Prostate gland (tissue), 2 donors: ENCODE data around the gene GPR6. TPM values are rescaled to one million over a fixed set of nuclear protein-coding genes. Genes with fewer than 3 reads are reported as not detected.

ENCODE experiments used
- DNase-seq: peaks from one replicate; pipeline ENCODE4 v3.0.0-alpha.2; 2019; ENCODE audit warnings: low spot score
- H3K27ac ChIP-seq, 2 donors: fragments of 200-600 bp; sonication (generic); 2 replicates each; pipeline ENCODE4 v1.5.1; 2017 to 2019
- H3K27me3 ChIP-seq: fragments of 200-600 bp; sonication (generic); replicated peaks from 2 replicates; pipeline ENCODE4 v1.5.1; 2019; ENCODE audit not compliant: insufficient read depth
- H3K36me3 ChIP-seq, 2 donors: fragments of 200-600 bp; sonication (generic); 1 replicate in 1 of 2; 2 replicates in 1 of 2; pipeline versions ENCODE4 v1.5.1 to v1.8.1; 2017 to 2019
- H3K4me1 ChIP-seq: fragments of 200-600 bp; sonication (generic); replicated peaks from 2 replicates; pipeline ENCODE4 v1.5.1; 2019
- H3K4me3 ChIP-seq, 2 donors: fragments of 200-600 bp; sonication (generic); 2 replicates each; pipeline ENCODE4 v1.5.1; 2017 to 2019
- H3K9me3 ChIP-seq: fragments of 200-600 bp; sonication (generic); 2 replicates; pipeline ENCODE4 v1.5.1; 2017
- POLR2A ChIP-seq: fragments of 450-650 bp; IDR thresholded peaks from one replicate; pipeline ENCODE4 v1.6.1; 2016; ENCODE audit warnings: antibody characterized with exemption, mild to moderate bottlenecking
- POLR2AphosphoS5 ChIP-seq: sonication (generic); formaldehyde crosslinking; IDR thresholded peaks from one replicate; pipeline ENCODE4 v1.6.1; 2017; ENCODE audit warnings: antibody characterized with exemption
- WGBS: methylation state at CpG from one replicate; pipeline ENCODE4 v1.1.5; 2018; 5-methylcytosine and 5-hydroxymethylcytosine counted together
- intact Hi-C: fragments of 100-400 bp; cut with DNase I; formaldehyde crosslinking; loops from one replicate; pipeline ENCODE4 v1.14.2; 2022
- total RNA-seq, 2 donors: library from RNA; depleted of rRNA; stranded (reverse); fragments of >200 nt; gene quantifications; one replicate each; pipeline ENCODE4 v1.1.0, GENCODE V29; 2016
- TF ChIP-seq, protein P1 (sequence below), 4 experiments: fragments of 200-600 bp in 2 of 4; fragments of 450-650 bp in 2 of 4; sonication (generic) in 2 of 4; IDR thresholded peaks; 1 replicate in 3 of 4; 2 replicates in 1 of 4; pipeline ENCODE4 v1.5.1; 2016 to 2019; ENCODE audit warnings: antibody characterized with exemption in 4 of 4, mild to moderate bottlenecking in 2 of 4, moderate library complexity in 2 of 4

The GPR6 gene
- total RNA-seq, 2 donors from 2014 or later: not detected

DNA sequence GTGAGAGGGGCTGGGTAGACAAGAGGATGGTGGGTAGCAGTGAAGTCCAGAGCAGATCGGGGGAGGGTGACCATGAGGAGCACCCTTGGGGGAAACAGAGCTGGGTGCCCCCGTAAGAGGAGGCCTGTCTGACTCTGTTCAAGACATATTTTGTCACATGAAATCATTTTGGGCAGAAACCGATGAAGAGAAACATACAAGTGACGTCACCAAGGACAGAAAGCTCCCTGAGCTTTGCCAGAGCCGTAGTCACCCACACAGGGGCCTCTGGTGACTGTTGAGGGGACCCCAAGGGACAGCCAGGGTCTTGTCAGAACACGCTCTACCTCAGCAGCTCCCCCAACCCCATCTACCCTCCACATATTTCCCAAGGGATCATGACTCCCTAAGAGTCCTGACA lies 39.2 kb downstream of the GPR6 start:
- no peak for DNase-seq

DNA sequence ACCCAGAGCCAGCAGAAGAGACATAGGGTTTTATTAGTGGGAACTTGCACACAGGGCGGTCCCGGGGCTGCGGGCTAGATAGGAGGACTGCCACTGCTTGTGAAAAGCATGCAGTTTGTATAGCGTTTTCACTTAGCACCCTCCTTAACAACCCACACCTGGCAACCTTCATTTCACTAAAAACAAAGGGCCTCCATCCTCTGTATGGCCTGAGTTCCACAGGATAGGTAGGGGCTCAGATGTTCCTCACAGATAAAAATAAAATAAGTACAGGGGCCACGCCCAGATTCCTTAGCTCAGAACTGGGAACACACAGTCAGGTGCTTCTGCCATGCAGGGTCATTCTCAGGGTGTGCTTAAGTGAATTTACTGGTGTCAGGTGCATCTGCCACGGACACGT lies 39.8 kb downstream of the GPR6 start:
- WGBS: 67% methylated on average over 7 of the region's 7 CpGs
- no peaks in the 10 kb centered on the region for H3K36me3 ChIP-seq

More for the DNA sequence above, 39.2 kb downstream of the GPR6 start:
- no peaks in the 10 kb centered on the region for H3K4me1 ChIP-seq
- no peak overlapping the region for H3K4me3 ChIP-seq
- WGBS: 75% methylated on average over 6 of the region's 6 CpGs
- no peaks in the 10 kb centered on the region for H3K36me3 ChIP-seq
- intact Hi-C loops: no loop called here
- H3K27ac ChIP-seq: no peak overlapping the region
- H3K9me3 ChIP-seq: no peaks in the 10 kb centered on the region
- TF ChIP-seq POLR2A: no peak
- TF ChIP-seq, protein P1, sequence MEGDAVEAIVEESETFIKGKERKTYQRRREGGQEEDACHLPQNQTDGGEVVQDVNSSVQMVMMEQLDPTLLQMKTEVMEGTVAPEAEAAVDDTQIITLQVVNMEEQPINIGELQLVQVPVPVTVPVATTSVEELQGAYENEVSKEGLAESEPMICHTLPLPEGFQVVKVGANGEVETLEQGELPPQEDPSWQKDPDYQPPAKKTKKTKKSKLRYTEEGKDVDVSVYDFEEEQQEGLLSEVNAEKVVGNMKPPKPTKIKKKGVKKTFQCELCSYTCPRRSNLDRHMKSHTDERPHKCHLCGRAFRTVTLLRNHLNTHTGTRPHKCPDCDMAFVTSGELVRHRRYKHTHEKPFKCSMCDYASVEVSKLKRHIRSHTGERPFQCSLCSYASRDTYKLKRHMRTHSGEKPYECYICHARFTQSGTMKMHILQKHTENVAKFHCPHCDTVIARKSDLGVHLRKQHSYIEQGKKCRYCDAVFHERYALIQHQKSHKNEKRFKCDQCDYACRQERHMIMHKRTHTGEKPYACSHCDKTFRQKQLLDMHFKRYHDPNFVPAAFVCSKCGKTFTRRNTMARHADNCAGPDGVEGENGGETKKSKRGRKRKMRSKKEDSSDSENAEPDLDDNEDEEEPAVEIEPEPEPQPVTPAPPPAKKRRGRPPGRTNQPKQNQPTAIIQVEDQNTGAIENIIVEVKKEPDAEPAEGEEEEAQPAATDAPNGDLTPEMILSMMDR (IDR thresholded peaks at IDR 0.05): no peak
- no peak for TF ChIP-seq POLR2AphosphoS5
- no peaks in the 10 kb centered on the region for H3K27me3 ChIP-seq

DNA sequence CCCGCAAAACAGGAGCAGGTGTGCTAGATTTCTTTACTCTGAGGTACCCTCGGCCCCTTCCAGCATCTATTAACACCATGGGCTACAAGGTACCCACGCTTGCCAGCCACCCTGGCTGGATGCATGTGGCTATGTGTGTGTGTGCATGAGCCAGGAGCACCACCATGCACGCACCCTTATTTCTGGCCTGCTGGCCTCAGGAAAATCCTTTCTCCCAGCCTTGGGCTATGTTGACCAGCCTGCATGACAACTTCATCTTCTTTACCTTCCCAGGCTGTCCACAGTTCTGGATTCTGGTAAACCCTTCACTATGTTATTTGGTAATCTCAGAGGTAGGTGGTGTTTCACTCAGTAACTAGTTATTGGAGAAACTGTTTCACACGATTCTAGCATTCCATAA lies 40.4 kb downstream of the GPR6 start:
- no peak overlapping the region for H3K27ac ChIP-seq
- H3K4me1 ChIP-seq: no peaks in the 10 kb centered on the region
- intact Hi-C loops: no loop called here
- H3K4me3 ChIP-seq: no peak overlapping the region
- TF ChIP-seq, protein P1 (IDR thresholded peaks at IDR 0.05): no peak
- TF ChIP-seq POLR2A: no peak
- TF ChIP-seq POLR2AphosphoS5: no peak
- no peaks in the 10 kb centered on the region for H3K36me3 ChIP-seq
- no peak for DNase-seq
- H3K27me3 ChIP-seq: no peaks in the 10 kb centered on the region
- 78% methylated on average over 5 of the region's 5 CpGs for WGBS
- H3K9me3 ChIP-seq: no peaks in the 10 kb centered on the region

More for the DNA sequence above, 39.8 kb downstream of the GPR6 start:
- no peak for DNase-seq
- H3K27me3 ChIP-seq: no peaks in the 10 kb centered on the region
- intact Hi-C loops: no loop called here
- TF ChIP-seq POLR2A: no peak
- TF ChIP-seq POLR2AphosphoS5: no peak
- TF ChIP-seq, protein P1 (IDR thresholded peaks at IDR 0.05): no peak
- no peaks in the 10 kb centered on the region for H3K9me3 ChIP-seq
- no peak overlapping the region for H3K4me3 ChIP-seq
- H3K4me1 ChIP-seq: no peaks in the 10 kb centered on the region
- no peak overlapping the region for H3K27ac ChIP-seq

DNA sequence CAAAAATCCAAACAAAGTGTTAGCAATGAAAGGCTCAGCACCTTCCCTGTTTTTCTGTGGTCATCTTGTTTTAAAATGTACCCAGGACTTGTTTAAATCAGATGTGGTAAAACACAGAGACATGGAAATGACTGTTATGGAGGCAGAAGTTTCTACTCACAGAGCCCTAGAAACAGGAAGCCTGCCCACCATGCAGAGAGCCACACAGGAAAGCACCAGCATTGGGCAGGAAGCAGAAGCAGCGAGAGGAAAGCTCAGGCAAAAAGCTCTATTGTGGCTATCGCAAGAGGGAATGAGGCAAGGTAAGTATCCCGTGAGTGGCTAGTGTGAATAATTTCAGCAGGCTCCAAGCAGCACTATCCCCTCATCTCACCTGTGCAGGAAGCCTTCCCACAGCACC lies 42.8 kb downstream of the GPR6 start:
- H3K9me3 ChIP-seq: no peaks in the 10 kb centered on the region
- H3K27ac ChIP-seq: no peak overlapping the region
- TF ChIP-seq POLR2A (no peak), POLR2AphosphoS5 (no peak)
- TF ChIP-seq, protein P1 (IDR thresholded peaks at IDR 0.05): no peak
- no peak overlapping the region for H3K4me3 ChIP-seq
- intact Hi-C loops: no loop called here
- DNase-seq: no peak
- no peaks in the 10 kb centered on the region for H3K36me3 ChIP-seq
- H3K27me3 ChIP-seq: no peaks in the 10 kb centered on the region
- no peaks in the 10 kb centered on the region for H3K4me1 ChIP-seq
- 64% methylated on average over 3 of the region's 3 CpGs for WGBS

DNA sequence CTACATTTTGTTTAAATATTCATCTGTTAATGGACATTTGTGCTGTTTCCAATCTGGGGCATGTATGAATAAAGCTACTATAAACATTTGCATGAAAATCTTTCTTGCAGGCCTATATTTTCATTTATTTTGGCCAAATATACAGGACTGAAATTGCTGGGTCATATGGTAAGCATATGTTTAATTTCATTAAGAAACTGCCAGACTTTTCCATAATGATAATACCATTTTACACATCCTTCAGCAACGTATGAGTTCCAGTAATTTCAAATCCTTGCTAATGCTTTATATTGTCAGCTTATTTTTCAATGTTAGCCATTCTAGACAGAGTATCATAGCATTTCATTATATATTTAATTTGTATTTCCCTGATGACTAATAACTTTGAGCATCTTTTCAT lies 51.0 kb downstream of the GPR6 start:
- no peaks in the 10 kb centered on the region for H3K27me3 ChIP-seq
- 58% methylated on average over 1 of the region's 1 CpG for WGBS
- no peaks in the 10 kb centered on the region for H3K4me1 ChIP-seq
- TF ChIP-seq, protein P1 (IDR thresholded peaks at IDR 0.05): no peak
- no peak for TF ChIP-seq POLR2AphosphoS5
- no peak for TF ChIP-seq POLR2A
- H3K4me3 ChIP-seq: no peak overlapping the region
- H3K27ac ChIP-seq: no peak overlapping the region
- no peaks in the 10 kb centered on the region for H3K36me3 ChIP-seq
- intact Hi-C loops: no loop called here
- no peak for DNase-seq
- no peaks in the 10 kb centered on the region for H3K9me3 ChIP-seq
